ENCODE data around the gene TDRD9. TPM values are rescaled to one million over a fixed set of nuclear protein-coding genes. Genes with fewer than 3 reads are reported as not detected.
"Not testable (repeated sequence)": the region's sequence is repeated elsewhere in the genome, so short reads cannot be mapped to it uniquely, and the experiment has no call there.

The TDRD9 gene
- total and polyA plus RNA-seq, 4 donors = 1.1 to 2.7 (median 2.0) TPM

GRCh38 chr14:103884854-103885253 is 43.4 kb upstream of the TDRD9 start:
- no peak for ATAC-seq (ENCODE audit: low FRiP score)
- Histone ChIP-seq H3K4me3 (ENCODE audit: low read length in 2 of 2) (no peak overlapping the region), H3K9me3 (ENCODE audit: control insufficient read depth, low read length) (no peaks in the 10 kb centered on the region), H3K36me3 (ENCODE audit: control insufficient read depth in 1 of 2, insufficient read depth in 2 of 2, low read length in 1 of 2) (no peaks in the 10 kb centered on the region), H3K4me1 (ENCODE audit: control insufficient read depth in 1 of 2, insufficient read depth in 2 of 2, low read length in 2 of 2) (no peaks in the 10 kb centered on the region), H3K27me3 (ENCODE audit: control insufficient read depth in 1 of 2, insufficient read depth in 2 of 2, low read length in 1 of 2) (no peaks in the 10 kb centered on the region), H3K27ac (ENCODE audit: low read depth in 1 of 2, low read length in 2 of 2) (no peak overlapping the region)
- 92% methylated on average over 9 of the region's 9 CpGs for WGBS, 2 donors
- intact Hi-C loops (cut with DNase I) = no loop called here
- no peak for DNase-seq

- intact Hi-C loops (cut with DNase I) = no loop called here
- H3K4me3 ChIP-seq (ENCODE audit: low read length in 2 of 2) = no peak overlapping the region
- H3K36me3 ChIP-seq (ENCODE audit: control insufficient read depth in 1 of 2, insufficient read depth in 2 of 2, low read length in 1 of 2) = no peaks in the 10 kb centered on the region
- DNase-seq (no peak), ATAC-seq (ENCODE audit: low FRiP score) (no peak)
- WGBS, 2 donors = 85 to 89% methylated on average over 14 of the region's 14 CpGs
- no peaks in the 10 kb centered on the region for H3K27me3 ChIP-seq (ENCODE audit: control insufficient read depth in 1 of 2, insufficient read depth in 2 of 2, low read length in 1 of 2)
- no peak overlapping the region for H3K27ac ChIP-seq (ENCODE audit: low read depth in 1 of 2, low read length in 2 of 2)
- no peaks in the 10 kb centered on the region for H3K9me3 ChIP-seq (ENCODE audit: control insufficient read depth, low read length)
- no peaks in the 10 kb centered on the region for H3K4me1 ChIP-seq (ENCODE audit: control insufficient read depth in 1 of 2, insufficient read depth in 2 of 2, low read length in 2 of 2)
Measured at GRCh38 chr14:103885509-103885932, 42.7 kb upstream of the TDRD9 start.

GRCh38 chr14:103886304-103887169 is 41.7 kb upstream of the TDRD9 start:
- WGBS, 2 donors = 77 to 83% methylated on average over 27 of the region's 27 CpGs
- ATAC-seq (ENCODE audit: low FRiP score) (no peak), DNase-seq (no peak)
- no peaks in the 10 kb centered on the region for H3K9me3 ChIP-seq (ENCODE audit: control insufficient read depth, low read length)
- H3K27me3 ChIP-seq (ENCODE audit: control insufficient read depth in 1 of 2, insufficient read depth in 2 of 2, low read length in 1 of 2) = no peaks in the 10 kb centered on the region
- no peak overlapping the region for H3K4me3 ChIP-seq (ENCODE audit: low read length in 2 of 2)
- no peak overlapping the region for H3K27ac ChIP-seq (ENCODE audit: low read depth in 1 of 2, low read length in 2 of 2)
- H3K4me1 ChIP-seq (ENCODE audit: control insufficient read depth in 1 of 2, insufficient read depth in 2 of 2, low read length in 2 of 2) = no peaks in the 10 kb centered on the region
- H3K36me3 ChIP-seq (ENCODE audit: control insufficient read depth in 1 of 2, insufficient read depth in 2 of 2, low read length in 1 of 2) = no peaks in the 10 kb centered on the region
- intact Hi-C loops (cut with DNase I) = no loop called here

DNA sequence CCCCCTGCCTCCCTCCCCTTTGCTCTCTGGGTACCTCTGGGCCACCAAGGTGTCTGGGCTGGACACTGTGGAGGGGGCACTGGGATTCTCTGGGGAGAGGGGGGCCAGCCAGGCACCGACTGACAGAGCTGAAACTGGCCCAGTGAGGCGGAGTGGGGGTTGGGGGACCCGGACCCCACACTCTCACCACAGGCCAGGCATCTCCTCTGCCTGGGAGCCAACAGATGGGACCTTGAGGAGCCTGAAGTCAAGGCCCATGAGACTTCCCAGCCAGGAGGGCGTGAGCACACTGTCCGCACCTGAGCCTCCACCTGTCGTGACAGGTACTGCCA is 41.1 kb upstream of the TDRD9 start:
- H3K4me3 ChIP-seq (ENCODE audit: low read length in 2 of 2) = no peak overlapping the region
- H3K9me3 ChIP-seq (ENCODE audit: control insufficient read depth, low read length) = no peaks in the 10 kb centered on the region
- ATAC-seq (ENCODE audit: low FRiP score) (no peak), DNase-seq (no peak)
- intact Hi-C loops (cut with DNase I) = no loop called here
- no peaks in the 10 kb centered on the region for H3K36me3 ChIP-seq (ENCODE audit: control insufficient read depth in 1 of 2, insufficient read depth in 2 of 2, low read length in 1 of 2)
- no peak overlapping the region for H3K27ac ChIP-seq (ENCODE audit: low read depth in 1 of 2, low read length in 2 of 2)
- WGBS, 2 donors = 89 to 90% methylated on average over 6 of the region's 6 CpGs
- H3K27me3 ChIP-seq (ENCODE audit: control insufficient read depth in 1 of 2, insufficient read depth in 2 of 2, low read length in 1 of 2) = no peaks in the 10 kb centered on the region
- no peaks in the 10 kb centered on the region for H3K4me1 ChIP-seq (ENCODE audit: control insufficient read depth in 1 of 2, insufficient read depth in 2 of 2, low read length in 2 of 2)

GRCh38 chr14:103887557-103888115 is 40.6 kb upstream of the TDRD9 start:
- no peaks in the 10 kb centered on the region for H3K9me3 ChIP-seq (ENCODE audit: control insufficient read depth, low read length)
- intact Hi-C loops (cut with DNase I) = no loop called here
- H3K4me3 ChIP-seq (ENCODE audit: low read length in 2 of 2) = no peak overlapping the region
- H3K27ac ChIP-seq (ENCODE audit: low read depth in 1 of 2, low read length in 2 of 2) = no peak overlapping the region
- no peaks in the 10 kb centered on the region for H3K36me3 ChIP-seq (ENCODE audit: control insufficient read depth in 1 of 2, insufficient read depth in 2 of 2, low read length in 1 of 2)
- H3K4me1 ChIP-seq (ENCODE audit: control insufficient read depth in 1 of 2, insufficient read depth in 2 of 2, low read length in 2 of 2) = no peaks in the 10 kb centered on the region
- no peak for ATAC-seq (ENCODE audit: low FRiP score)
- H3K27me3 ChIP-seq (ENCODE audit: control insufficient read depth in 1 of 2, insufficient read depth in 2 of 2, low read length in 1 of 2) = no peaks in the 10 kb centered on the region
- 93% methylated on average over 10 of the region's 10 CpGs for WGBS, 2 donors
- no peak for DNase-seq

DNA sequence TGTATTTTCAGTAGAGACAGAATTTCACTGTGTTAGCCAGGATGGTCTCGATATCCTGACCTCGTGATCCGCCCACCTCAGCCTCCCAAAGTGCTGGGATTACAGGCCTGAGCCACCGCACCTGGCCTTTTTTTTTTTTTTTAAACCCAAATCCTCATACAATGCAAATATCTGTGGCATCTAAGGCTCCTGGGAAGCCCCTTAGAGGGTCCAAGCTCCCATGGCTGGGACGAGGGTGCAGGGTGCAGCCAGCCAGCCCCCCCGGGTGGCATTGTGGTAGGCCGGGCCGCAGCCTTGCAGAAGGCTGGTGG is 39.3 kb upstream of the TDRD9 start:
- H3K9me3 ChIP-seq (ENCODE audit: control insufficient read depth, low read length); H3K4me3 ChIP-seq (ENCODE audit: low read length in 2 of 2); H3K27ac ChIP-seq (ENCODE audit: low read depth in 1 of 2, low read length in 2 of 2); ATAC-seq (ENCODE audit: low FRiP score); H3K27me3 ChIP-seq (ENCODE audit: control insufficient read depth in 1 of 2, insufficient read depth in 2 of 2, low read length in 1 of 2); intact Hi-C loops (cut with DNase I); H3K36me3 ChIP-seq (ENCODE audit: control insufficient read depth in 1 of 2, insufficient read depth in 2 of 2, low read length in 1 of 2); DNase-seq; H3K4me1 ChIP-seq (ENCODE audit: control insufficient read depth in 1 of 2, insufficient read depth in 2 of 2, low read length in 2 of 2): not testable (repeated sequence)
- 95 to 96% methylated on average over 4 to 8 of the region's 8 CpGs for WGBS, 2 donors

- 79 to 82% methylated on average over 31 of the region's 31 CpGs for WGBS, 2 donors
- ATAC-seq (ENCODE audit: low FRiP score) (no peak), DNase-seq (no peak)
- Histone ChIP-seq H3K27ac (ENCODE audit: low read depth in 1 of 2, low read length in 2 of 2) (no peak overlapping the region), H3K4me1 (ENCODE audit: control insufficient read depth in 1 of 2, insufficient read depth in 2 of 2, low read length in 2 of 2) (no peaks in the 10 kb centered on the region), H3K36me3 (ENCODE audit: control insufficient read depth in 1 of 2, insufficient read depth in 2 of 2, low read length in 1 of 2) (no peaks in the 10 kb centered on the region), H3K4me3 (ENCODE audit: low read length in 2 of 2) (no peak overlapping the region), H3K9me3 (ENCODE audit: control insufficient read depth, low read length) (no peaks in the 10 kb centered on the region), H3K27me3 (ENCODE audit: control insufficient read depth in 1 of 2, insufficient read depth in 2 of 2, low read length in 1 of 2) (no peaks in the 10 kb centered on the region)
- intact Hi-C loops (cut with DNase I) = no loop called here
Measured at GRCh38 chr14:103889313-103890051, 38.8 kb upstream of the TDRD9 start.

DNA sequence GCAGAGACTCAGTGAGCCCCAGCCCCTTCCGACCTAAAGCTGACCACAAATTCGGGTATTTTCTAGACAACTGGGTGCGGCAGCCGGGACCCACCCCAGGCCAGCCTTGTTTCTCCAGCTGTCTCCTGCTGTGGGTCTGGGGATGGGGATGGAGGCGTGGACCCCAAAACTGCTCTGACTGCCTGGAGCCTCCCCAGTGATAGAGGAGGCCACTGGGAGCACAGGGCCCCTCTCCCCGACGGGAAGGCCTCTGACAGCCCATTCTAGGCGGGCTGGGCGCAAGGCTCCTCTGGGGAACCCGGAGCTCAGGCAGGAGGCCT is 38.2 kb upstream of the TDRD9 start:
- DNase-seq = no peak
- no peak overlapping the region for H3K4me3 ChIP-seq (ENCODE audit: low read length in 2 of 2)
- intact Hi-C loops (cut with DNase I) = no loop called here

More for the DNA sequence above, 38.2 kb upstream of the TDRD9 start:
- Histone ChIP-seq H3K36me3 (ENCODE audit: control insufficient read depth in 1 of 2, insufficient read depth in 2 of 2, low read length in 1 of 2) (no peaks in the 10 kb centered on the region), H3K4me1 (ENCODE audit: control insufficient read depth in 1 of 2, insufficient read depth in 2 of 2, low read length in 2 of 2) (no peaks in the 10 kb centered on the region), H3K27ac (ENCODE audit: low read depth in 1 of 2, low read length in 2 of 2) (no peak overlapping the region), H3K9me3 (ENCODE audit: control insufficient read depth, low read length) (no peaks in the 10 kb centered on the region), H3K27me3 (ENCODE audit: control insufficient read depth in 1 of 2, insufficient read depth in 2 of 2, low read length in 1 of 2) (no peaks in the 10 kb centered on the region)
- WGBS, 2 donors = 91 to 92% methylated on average over 10 of the region's 10 CpGs
- no peak for ATAC-seq (ENCODE audit: low FRiP score)
